Endothelial cell of umbilical vein (primary cell): ENCODE results near the gene TUB. TPM values are rescaled to one million over a fixed set of nuclear protein-coding genes. Genes with fewer than 3 reads are reported as not detected.

Source experiments
- BruUV-seq: library from RNA; stranded (reverse); fragments of 400-500 nt; replicated peaks from 2 replicates; lab custom pipeline; 2021; lab: Mats Ljungman, UMichigan
- CTCF ChIA-PET: fragments of 300-600, 350-600 bp; sonication (Branson Sonifier 250); formaldehyde crosslinking; loops from one replicate; lab custom pipeline; 2021; ENCODE audit warnings: antibody characterized with exemption, inconsistent platforms; lab: Charles Lee
- POLR2A ChIA-PET: fragments of 300-600, 350-600 bp; sonication (Branson Sonifier 250); formaldehyde crosslinking; loops from one replicate; lab custom pipeline; 2021; ENCODE audit warnings: antibody characterized with exemption, inconsistent platforms; lab: Charles Lee
- DNase-seq: peaks from one replicate; pipeline ENCODE4 v3.0.0-alpha.2; 2011; ENCODE audit warnings: low read depth, low spot score
- FAIRE-seq: peaks from 2 replicates; lab custom pipeline; 2011; peaks lifted over from hg19 to GRCh38; lab: Jason Lieb, UNC
- H2AFZ ChIP-seq: 2 replicates; pipeline ENCODE4 v1.6.0; 2012; ENCODE audit warnings: low read depth, low read length, control low read depth, inconsistent platforms
- H3K27ac ChIP-seq: 2 replicates; pipeline ENCODE4 v1.5.1; 2011; ENCODE audit warnings: low read depth, mild to moderate bottlenecking, control low read depth, low read length, moderate library complexity; ENCODE audit not compliant: insufficient read depth
- H3K27me3 ChIP-seq, 2 experiments: 2 replicates each; pipeline versions ENCODE4 v1.6.0 to v1.6.1; 2011; ENCODE audit warnings: low read length in 2 of 2, mixed read lengths in 1 of 2; ENCODE audit not compliant: control insufficient read depth in 2 of 2, insufficient read depth in 2 of 2
- H3K36me3 ChIP-seq, 2 experiments: 2 replicates in 1 of 2; 3 replicates in 1 of 2; pipeline ENCODE4 v1.5.1; 2011; ENCODE audit warnings: low read length in 2 of 2, mild to moderate bottlenecking in 1 of 2, moderate library complexity in 1 of 2; ENCODE audit not compliant: control insufficient read depth in 2 of 2, insufficient read depth in 2 of 2; ENCODE audit errors: extremely low read depth in 1 of 2
- H3K4me1 ChIP-seq: 3 replicates; pipeline ENCODE4 v1.5.1; 2011; ENCODE audit warnings: mild to moderate bottlenecking, low read length; ENCODE audit not compliant: control insufficient read depth, insufficient read depth; ENCODE audit errors: extremely low read depth
- H3K4me2 ChIP-seq: 2 replicates; pipeline ENCODE4 v1.6.1; 2011; ENCODE audit warnings: low read length, control low read depth, mixed read lengths; ENCODE audit not compliant: insufficient read depth
- H3K4me3 ChIP-seq, 3 experiments: fragments of 200-600 bp in 1 of 3; sonication (generic), shearing (Covaris generic) in 1 of 3; replicated peaks in 1 of 3; 2 replicates each; pipeline ENCODE4 v1.5.1; 2011 to 2016; ENCODE audit warnings: control low read depth in 3 of 3, low read length in 3 of 3, mild to moderate bottlenecking in 2 of 3, inconsistent platforms in 1 of 3, low read depth in 1 of 3, moderate library complexity in 1 of 3; ENCODE audit not compliant: insufficient read depth in 1 of 3
- H3K79me2 ChIP-seq: 2 replicates; pipeline ENCODE4 v1.6.0; 2012; ENCODE audit warnings: low read length, inconsistent platforms; ENCODE audit not compliant: control insufficient read depth, insufficient read depth
- H3K9ac ChIP-seq: replicated peaks from 2 replicates; pipeline ENCODE3; 2011; ENCODE audit warnings: low read length, control low read depth; ENCODE audit not compliant: insufficient read depth; ENCODE audit errors: extremely low read depth
- H3K9me1 ChIP-seq: replicated peaks from 3 replicates; pipeline ENCODE4 v1.6.0; 2011; ENCODE audit warnings: mild to moderate bottlenecking, low read length; ENCODE audit not compliant: control insufficient read depth, insufficient read depth; ENCODE audit errors: extremely low read depth
- H3K9me3 ChIP-seq: replicated peaks from 2 replicates; pipeline ENCODE4 v1.5.1; 2012; ENCODE audit warnings: low read length, inconsistent platforms; ENCODE audit not compliant: control insufficient read depth, insufficient read depth
- H4K20me1 ChIP-seq: replicated peaks from 2 replicates; pipeline ENCODE3; 2011; ENCODE audit warnings: mild to moderate bottlenecking, low read length; ENCODE audit not compliant: control insufficient read depth, insufficient read depth; ENCODE audit errors: extremely low read depth
- CTCF ChIP-seq, 2 donors: IDR thresholded peaks; 1 replicate in 1 of 2; 2 replicates in 1 of 2; pipeline ENCODE4 v1.5.1; 2011; ENCODE audit warnings: low read length in 2 of 2, mild to moderate bottlenecking in 2 of 2, moderate library complexity in 2 of 2, control low read depth in 1 of 2, inconsistent platforms in 1 of 2, low read depth in 1 of 2; ENCODE audit not compliant: insufficient read depth in 1 of 2; ENCODE audit errors: extremely low read depth in 1 of 2
- EZH2 ChIP-seq: IDR thresholded peaks from 2 replicates; pipeline ENCODE4 v1.6.1; 2012; ENCODE audit warnings: borderline replicate concordance, low read depth, mild to moderate bottlenecking, moderate library complexity, low read length, inconsistent platforms; ENCODE audit not compliant: severe bottlenecking
- FOS ChIP-seq: IDR thresholded peaks from 2 replicates; pipeline ENCODE4 v1.6.1; 2011; ENCODE audit warnings: mild to moderate bottlenecking, low read length, moderate library complexity, borderline replicate concordance; ENCODE audit not compliant: insufficient read depth
- GATA2 ChIP-seq: IDR thresholded peaks from 2 replicates; pipeline ENCODE4 v1.7.0; 2011; ENCODE audit warnings: low read depth, mild to moderate bottlenecking, moderate library complexity, mixed read lengths, low read length; ENCODE audit not compliant: insufficient read length, insufficient read depth
- JUN ChIP-seq: IDR thresholded peaks from 2 replicates; pipeline ENCODE4 v1.6.1; 2011; ENCODE audit warnings: borderline replicate concordance, low read depth; ENCODE audit not compliant: insufficient read length, insufficient read depth
- MAX ChIP-seq: IDR thresholded peaks from 2 replicates; pipeline ENCODE4 v1.6.1; 2011; ENCODE audit not compliant: insufficient read depth, insufficient read length
- MYC ChIP-seq: IDR thresholded peaks from one replicate; pipeline ENCODE4 v1.6.1; 2011; ENCODE audit warnings: mild to moderate bottlenecking, low read depth, low read length
- POLR2A ChIP-seq: IDR thresholded peaks from 2 replicates; pipeline ENCODE4 v1.6.1; 2012; ENCODE audit warnings: low read depth, mild to moderate bottlenecking, control low read depth, low read length
- POLR2AphosphoS5 ChIP-seq: IDR thresholded peaks from 2 replicates; pipeline ENCODE4 v1.6.1; 2012; ENCODE audit warnings: low read depth, mild to moderate bottlenecking, control low read depth, low read length, moderate library complexity; ENCODE audit not compliant: insufficient read depth
- dilution Hi-C: fragments of 300-500 bp; cut with MboI; formaldehyde crosslinking; loops from one replicate; pipeline ENCODE4 v1.15.0; 2019; ENCODE audit warnings: low sequenced_read_pairs; ENCODE audit not compliant: extremely low pct_ligation_motif_present
- intact Hi-C: fragments of 100-400 bp; cut with micrococcal nuclease; formaldehyde crosslinking; loops from one replicate; pipeline ENCODE4 v1.10.0; 2022
- polyA plus RNA-seq, 4 experiments: library from polyadenylated mRNA; depleted of rRNA in 3 of 4; stranded (reverse) in 3 of 4; unstranded in 1 of 4; fragments of >200 nt; gene quantifications; 2 replicates each; pipeline versions ENCODE4 v1.2.1 to v1.2.3, GENCODE V29; 2011 to 2012; ENCODE audit warnings: missing spikeins in 1 of 4
- total RNA-seq: library from RNA; stranded (reverse); gene quantifications from 2 replicates; pipeline ENCODE4 v1.2.3, GENCODE V29; 2021

The TUB gene
- total and polyA plus RNA-seq, 2 donors (not counting 3 experiments of a cell fraction or from before 2014, with no cell fraction given) = 2.3 to 3.9 TPM

GRCh38 chr11:8061555-8062428 lies 19.2 kb upstream of the TUB start:
- POLR2A ChIA-PET = no interaction called here
- Histone ChIP-seq H3K9me3 (no peaks in the 10 kb centered on the region), H3K9me1 (no peaks in the 10 kb centered on the region), H4K20me1 (no peaks in the 10 kb centered on the region), H3K4me1 (no peaks in the 10 kb centered on the region), H3K27ac (no peak overlapping the region), H3K9ac (no peak overlapping the region), H3K27me3 (no peaks in the 10 kb centered on the region), H3K36me3 (no peaks in the 10 kb centered on the region), H3K4me2 (no peak overlapping the region), H3K4me3 (no peak overlapping the region), H3K79me2 (no peaks in the 10 kb centered on the region), H2AFZ (no peak overlapping the region)
- no TSS peak for BruUV-seq
- no peak for DNase-seq
- CTCF ChIA-PET = no interaction called here
- intact Hi-C loops (no loop called here), dilution Hi-C loops (no loop called here)
- TF ChIP-seq CTCF (IDR thresholded peaks at IDR 0.05; ENCODE audit: extremely low read depth in 1 of 2, insufficient read depth in 1 of 2, low read depth in 1 of 2, low read length in 2 of 2) (no peak), FOS (no peak), GATA2 (no peak), JUN (no peak), POLR2AphosphoS5 (no peak), EZH2 (no peak), POLR2A (no peak), MYC (no peak), MAX (no peak)
- FAIRE-seq = no peak
